NCI-H146 treated with DMSO at 0.1 percent for 48 hours (cell line): ENCODE data around the gene SLC3A2.
"Not testable (repeated sequence)": the region's sequence is repeated elsewhere in the genome, so short reads cannot be mapped to it uniquely, and the experiment has no call there.

Source experiments
- DNase-seq: peaks from one replicate; lab custom pipeline; 2025; ENCODE audit not compliant: unreplicated experiment; lab: John Stamatoyannopoulos, UW

Gene SLC3A2

GRCh38 chr11:62926680-62927455 is 46.2 kb downstream of the SLC3A2 start:
- no peak for DNase-seq

GRCh38 chr11:62928011-62928410 is 47.3 kb downstream of the SLC3A2 start:
- DNase-seq = no peak

GRCh38 chr11:62930157-62930556 is 49.5 kb downstream of the SLC3A2 start:
- DNase-seq = no peak

GRCh38 chr11:62930666-62931065 is 50.0 kb downstream of the SLC3A2 start:
- no peak for DNase-seq

- DNase-seq = no peak
Observed at GRCh38 chr11:62931499-62932278, 51.0 kb downstream of the SLC3A2 start.

GRCh38 chr11:62933285-62933684 is 52.6 kb downstream of the SLC3A2 start:
- no peak for DNase-seq

GRCh38 chr11:62933750-62934495 is 53.2 kb downstream of the SLC3A2 start:
- DNase-seq = no peak

- DNase-seq = no peak
Observed at GRCh38 chr11:62934496-62934785, 53.7 kb downstream of the SLC3A2 start.

GRCh38 chr11:62937528-62937927 is 56.8 kb downstream of the SLC3A2 start:
- DNase-seq = not testable (repeated sequence)
